ENCODE measurements around the gene HOMEZ.

DNA sequence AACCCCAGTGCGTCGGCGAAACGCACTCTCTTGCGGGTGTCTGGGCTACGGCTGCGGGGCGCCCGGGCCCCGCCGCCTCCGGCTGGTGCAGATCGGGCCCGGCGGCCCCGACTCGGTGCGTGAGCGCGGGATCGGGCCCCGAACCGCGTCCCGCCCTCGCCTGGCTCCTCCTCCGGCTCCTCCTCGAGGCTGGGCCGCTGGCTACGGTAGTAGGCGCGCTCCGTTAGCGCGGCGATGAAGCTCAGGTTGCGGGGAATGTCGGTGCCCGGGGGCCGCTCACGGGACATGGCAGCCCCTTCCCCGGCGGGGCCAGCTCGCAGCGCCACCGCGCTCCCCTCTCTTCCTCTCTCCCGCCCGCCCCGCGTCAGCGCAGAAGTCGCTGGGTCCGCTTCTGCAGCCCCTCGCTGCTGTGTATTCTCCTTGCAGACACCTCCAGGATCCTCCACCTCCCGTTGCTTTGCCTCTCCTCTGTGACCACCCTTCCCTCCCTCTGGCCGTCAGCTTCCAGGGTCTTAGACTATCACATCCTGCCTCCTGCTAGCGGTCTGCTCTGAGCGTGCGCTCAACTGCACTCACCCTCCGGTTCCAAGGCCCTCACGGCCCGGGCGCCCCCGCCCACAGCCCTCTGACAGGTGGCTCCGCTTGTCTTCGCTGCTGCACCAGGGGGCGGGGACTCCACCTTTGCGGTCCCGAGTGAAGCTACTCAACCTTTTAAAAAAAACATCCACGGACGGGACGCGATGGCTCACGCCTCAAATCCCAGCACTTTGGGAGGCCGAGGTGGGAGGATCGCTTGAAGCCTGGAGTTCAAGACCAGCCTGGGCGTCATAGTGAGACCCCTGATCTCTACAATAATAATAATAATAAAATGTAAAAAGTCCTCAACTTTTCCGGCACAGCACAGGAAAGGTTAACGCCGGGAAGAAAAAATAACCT, 16.6 kb upstream of the HOMEZ start, which contains the start of gene PPP1R3E:
- TF ChIP-seq POLR2A (IDR thresholded peaks at IDR 0.05), result no peak
- TF ChIP-seq, protein P1, sequence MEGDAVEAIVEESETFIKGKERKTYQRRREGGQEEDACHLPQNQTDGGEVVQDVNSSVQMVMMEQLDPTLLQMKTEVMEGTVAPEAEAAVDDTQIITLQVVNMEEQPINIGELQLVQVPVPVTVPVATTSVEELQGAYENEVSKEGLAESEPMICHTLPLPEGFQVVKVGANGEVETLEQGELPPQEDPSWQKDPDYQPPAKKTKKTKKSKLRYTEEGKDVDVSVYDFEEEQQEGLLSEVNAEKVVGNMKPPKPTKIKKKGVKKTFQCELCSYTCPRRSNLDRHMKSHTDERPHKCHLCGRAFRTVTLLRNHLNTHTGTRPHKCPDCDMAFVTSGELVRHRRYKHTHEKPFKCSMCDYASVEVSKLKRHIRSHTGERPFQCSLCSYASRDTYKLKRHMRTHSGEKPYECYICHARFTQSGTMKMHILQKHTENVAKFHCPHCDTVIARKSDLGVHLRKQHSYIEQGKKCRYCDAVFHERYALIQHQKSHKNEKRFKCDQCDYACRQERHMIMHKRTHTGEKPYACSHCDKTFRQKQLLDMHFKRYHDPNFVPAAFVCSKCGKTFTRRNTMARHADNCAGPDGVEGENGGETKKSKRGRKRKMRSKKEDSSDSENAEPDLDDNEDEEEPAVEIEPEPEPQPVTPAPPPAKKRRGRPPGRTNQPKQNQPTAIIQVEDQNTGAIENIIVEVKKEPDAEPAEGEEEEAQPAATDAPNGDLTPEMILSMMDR (IDR thresholded peaks at IDR 0.05), result no peak

Data from ovary (tissue), 3 donors.